Measurements from ENCODE around the gene PARD6G.

DNA sequence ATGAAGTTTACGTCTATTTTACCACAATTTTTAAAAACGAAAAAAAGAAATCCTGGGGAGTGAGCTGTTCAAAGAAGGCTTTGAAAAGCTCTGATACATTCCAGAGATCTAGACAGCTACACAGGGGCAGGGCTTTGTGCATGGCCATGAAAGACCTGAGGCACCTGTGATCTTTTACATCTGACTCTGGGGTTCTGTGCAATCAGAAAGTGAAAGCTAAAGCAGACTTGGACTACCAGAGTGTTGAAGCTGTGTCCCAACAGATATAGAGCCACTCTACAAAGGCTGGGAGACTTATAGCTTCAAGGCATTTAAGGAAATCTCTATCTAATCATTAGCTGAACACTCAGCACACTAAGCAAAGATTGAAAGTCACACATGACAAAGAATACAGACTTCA, 34.1 kb downstream of the PARD6G start:
- no peak for TF ChIP-seq CTCF (conservative IDR thresholded peaks at IDR 0.05)
- no peak for TF ChIP-seq ZFX (IDR thresholded peaks at IDR 0.05)
